K562 (cell line): Measurements from ENCODE around the gene LMNTD2. TPM values are rescaled to one million over a fixed set of nuclear protein-coding genes. Genes with fewer than 3 reads are reported as not detected.

Experiments
- ATF1 ChIP-seq, 2 experiments: fragments of 450-650 bp in 1 of 2; IDR thresholded peaks; 2 replicates each; pipeline ENCODE4 v1.6.1; 2016; ENCODE audit warnings: missing compliant biosample characterization in 1 of 2, missing genetic modification characterization in 1 of 2
- EP400 ChIP-seq: fragments of 450-650 bp; IDR thresholded peaks from 2 replicates; pipeline ENCODE4 v1.6.1; 2017; ENCODE audit warnings: antibody characterized with exemption, mild to moderate bottlenecking, moderate library complexity
- ETV6 ChIP-seq, 3 experiments: fragments of 150-350 bp in 1 of 3; sonication (generic) in 1 of 3; formaldehyde crosslinking in 1 of 3; IDR thresholded peaks; 2 replicates each; pipeline versions ENCODE4 v1.6.1 to v1.8.0; 2014 to 2022; ENCODE audit warnings: borderline replicate concordance in 2 of 3, low read depth in 2 of 3, antibody characterized with exemption in 1 of 3, low read length in 1 of 3, mild to moderate bottlenecking in 1 of 3, missing genetic modification reagents in 1 of 3
- FIP1L1 ChIP-seq: fragments of 200-400 bp; formaldehyde crosslinking; IDR thresholded peaks from 2 replicates; pipeline ENCODE4 v1.6.1; 2018; ENCODE audit warnings: mild to moderate bottlenecking, low read depth, low read length; ENCODE audit not compliant: poor library complexity, severe bottlenecking
- MGA ChIP-seq: fragments of 450-650 bp; IDR thresholded peaks from 2 replicates; pipeline ENCODE4 v1.6.1; 2016; ENCODE audit warnings: mild to moderate bottlenecking, moderate library complexity
- NONO ChIP-seq, 2 experiments: fragments of 200-400 bp in 1 of 2; fragments of 450-650 bp in 1 of 2; formaldehyde crosslinking in 1 of 2; IDR thresholded peaks; 2 replicates each; pipeline ENCODE4 v1.6.1; 2017; ENCODE audit warnings: low read depth in 2 of 2, mild to moderate bottlenecking in 2 of 2, moderate library complexity in 2 of 2, low read length in 1 of 2
- PTRF ChIP-seq: fragments of 450-650 bp; IDR thresholded peaks from 2 replicates; pipeline ENCODE4 v1.6.1; 2016; ENCODE audit warnings: mild to moderate bottlenecking, missing genetic modification characterization, missing compliant biosample characterization
- TBP ChIP-seq: optimal IDR thresholded peaks from 2 replicates; pipeline ENCODE3; 2011; ENCODE audit warnings: low read depth, low read length, improper control_type of control experiment
- TCFL5 ChIP-seq: fragments of 250-450 bp; sonication (Bioruptor Pico); conservative IDR thresholded peaks from 2 replicates; pipeline ENCODE4 v1.6.1; 2021; ENCODE audit warnings: mild to moderate bottlenecking, moderate library complexity, matching md5 sums
- U2AF1 ChIP-seq: fragments of 200-400 bp; formaldehyde crosslinking; optimal IDR thresholded peaks from 2 replicates; pipeline ENCODE3; 2017; ENCODE audit warnings: mild to moderate bottlenecking, low read depth, low read length, moderate library complexity
- YY1 ChIP-seq, 3 experiments: IDR thresholded peaks; 2 replicates each; pipeline ENCODE4 v1.6.1; 2011; ENCODE audit warnings: low read length in 2 of 3, mild to moderate bottlenecking in 2 of 3, moderate library complexity in 2 of 3, borderline replicate concordance in 1 of 3, control low read depth in 1 of 3, low read depth in 1 of 3; ENCODE audit not compliant: insufficient read depth in 3 of 3, insufficient replicate concordance in 2 of 3, control insufficient read depth in 1 of 3, insufficient read length in 1 of 3; ENCODE audit errors: extremely low read depth in 1 of 3
- ZNF24 ChIP-seq: fragments of 450-650 bp; IDR thresholded peaks from 2 replicates; pipeline ENCODE4 v1.6.1; 2016
- ZNF589 ChIP-seq: fragments of 200-800 bp; sonication (Bioruptor generic); IDR thresholded peaks from 2 replicates; pipeline ENCODE4 v1.6.1; 2016; ENCODE audit warnings: low read depth, missing genetic modification characterization, missing compliant biosample characterization
- ZNF696 ChIP-seq: fragments of 250-450 bp; sonication (Bioruptor Pico); conservative IDR thresholded peaks from 2 replicates; pipeline ENCODE4 v1.4.0; 2020; ENCODE audit warnings: mild to moderate bottlenecking, moderate library complexity
- ZNF699 ChIP-seq: fragments of 250-450 bp; sonication (Bioruptor Pico); IDR thresholded peaks from 2 replicates; pipeline ENCODE4 v1.8.0; 2021; ENCODE audit warnings: mild to moderate bottlenecking, moderate library complexity; ENCODE audit not compliant: insufficient replicate concordance
- polyA plus RNA-seq, 8 experiments: library from polyadenylated mRNA; depleted of rRNA in 4 of 8; stranded (reverse) in 5 of 8; unstranded in 3 of 8; fragments of >200 nt; fragmentation: Nextera tagmentation in 2 of 8; fragmentation: Illumina TruSeq in 1 of 8; extraction: Ambion mirVana in 2 of 8; extraction: Trizol in 1 of 8; gene quantifications; 2 replicates each; pipeline versions ENCODE4 v1.2.1 to v1.2.3, GENCODE V29; 2011 to 2014; ENCODE audit warnings: inconsistent platforms in 1 of 8, missing spikeins in 1 of 8
- total RNA-seq, 7 experiments: library from RNA; depleted of rRNA in 6 of 7; stranded (reverse); fragments of >200 nt in 6 of 7; fragmentation: Illumina TruSeq in 2 of 7; extraction: Trizol in 2 of 7; gene quantifications; 2 replicates each; pipeline versions ENCODE4 v1.2.1 to v1.2.3, GENCODE V29; 2011 to 2021; ENCODE audit warnings: low replicate concordance in 1 of 7

The LMNTD2 gene
- total and polyA plus RNA-seq, 9 of the 15 experiments (the other 6 are each of a cell fraction or from before 2014, with no cell fraction given): 0.48 to 4.2 (median 1.5) TPM; not detected in 3

- TF ChIP-seq ATF1 (CRISPR knock-in tag; IDR thresholded peaks at IDR 0.05): 0 out of 2 replicates have a peak, but pooled peaks have one; percentile 3
- TF ChIP-seq ATF1 (tag; IDR thresholded peaks at IDR 0.05): peak; percentile 88
- no peak for TF ChIP-seq U2AF1
- peak; percentile 72 for TF ChIP-seq MGA
- TF ChIP-seq ZNF24: no peak
- 0 out of 4 replicates have a peak, but pooled peaks of 1 of the 2 experiments have one; percentile 22 for TF ChIP-seq NONO (IDR thresholded peaks at IDR 0.05; ENCODE audit: low read depth in 2 of 2, low read length in 1 of 2)
- TF ChIP-seq EP400: no peak; the same call in 1 of the 2 replicates
- TF ChIP-seq ZNF699: no peak
- no peak for TF ChIP-seq TBP
- peak in 1 of 3 experiments; percentile 33 for TF ChIP-seq YY1 (IDR thresholded peaks at IDR 0.05; ENCODE audit: borderline replicate concordance in 1 of 3, control insufficient read depth in 1 of 3, extremely low read depth in 1 of 3, insufficient read depth in 3 of 3, insufficient read length in 1 of 3, insufficient replicate concordance in 2 of 3, low read depth in 1 of 3, low read length in 2 of 3)
- no peak for TF ChIP-seq ZNF589 (CRISPR knock-in tag)
- TF ChIP-seq PTRF: no peak
- TF ChIP-seq FIP1L1: peak; percentile 72
- no peak for TF ChIP-seq TCFL5
- TF ChIP-seq ETV6 (IDR thresholded peaks at IDR 0.05; ENCODE audit: borderline replicate concordance in 1 of 2, low read depth in 2 of 2, low read length in 1 of 2): no peak
- TF ChIP-seq ETV6 (CRISPR knock-in tag; IDR thresholded peaks at IDR 0.05; ENCODE audit: borderline replicate concordance): no peak
- TF ChIP-seq ZNF696 (CRISPR knock-in tag): no peak
Observed at GRCh38 chr11:506995-507726, 53.4 kb downstream of the LMNTD2 start, which contains the start of gene RNH1 (continued).
